SU-DHL-6 (cell line): Measurements from ENCODE around the gene FGF8.

ENCODE experiments used
- H2AFZ ChIP-seq: fragments of 200-600 bp; sonication (generic); 2 replicates; pipeline ENCODE4 v1.6.1; 2014; ENCODE audit warnings: low read depth, mild to moderate bottlenecking, moderate library complexity, mixed read lengths, antibody characterized with exemption, low read length; ENCODE audit not compliant: severe bottlenecking
- H3F3A ChIP-seq: fragments of 200-600 bp; shearing (Covaris generic); 2 replicates; pipeline ENCODE4 v1.6.0; 2016; ENCODE audit warnings: antibody characterized with exemption, mild to moderate bottlenecking; ENCODE audit not compliant: insufficient read depth
- H3K27ac ChIP-seq: fragments of 200-600 bp; sonication (generic); 2 replicates; pipeline ENCODE4 v1.5.1; 2016; ENCODE audit warnings: low read depth, mild to moderate bottlenecking, low read length, moderate library complexity, mixed read lengths
- H3K27me3 ChIP-seq: fragments of 200-600 bp; sonication (generic), shearing (Covaris generic); 2 replicates; pipeline ENCODE4 v1.6.0; 2014; ENCODE audit warnings: mild to moderate bottlenecking, low read length
- H3K36me3 ChIP-seq: fragments of 200-600 bp; sonication (generic); 2 replicates; pipeline ENCODE4 v1.6.1; 2014; ENCODE audit warnings: mild to moderate bottlenecking, low read length, mixed read lengths
- H3K4me2 ChIP-seq: fragments of 300-600, 200-600 bp; shearing (Covaris generic), sonication (generic); 2 replicates; pipeline ENCODE4 v1.6.0; 2014; ENCODE audit warnings: low read length, low read depth, mild to moderate bottlenecking; ENCODE audit not compliant: poor library complexity, severe bottlenecking
- H3K4me3 ChIP-seq: fragments of 200-600 bp; sonication (generic); 2 replicates; pipeline ENCODE4 v1.5.1; 2014; ENCODE audit warnings: antibody characterized with exemption, low read length, mild to moderate bottlenecking, mixed read lengths; ENCODE audit not compliant: insufficient read depth, poor library complexity, severe bottlenecking
- H3K79me2 ChIP-seq: fragments of 200-600 bp; sonication (generic); 2 replicates; pipeline ENCODE4 v1.6.1; 2014; ENCODE audit warnings: mild to moderate bottlenecking, low read length, moderate library complexity; ENCODE audit not compliant: insufficient read depth
- H3K9ac ChIP-seq: fragments of 200-600 bp; sonication (generic); 2 replicates; pipeline ENCODE4 v1.7.0; 2014; ENCODE audit warnings: mild to moderate bottlenecking, low read length
- H3K9me2 ChIP-seq: fragments of 200-600 bp; sonication (generic); replicated peaks from 2 replicates; pipeline ENCODE4 v1.6.1; 2014; ENCODE audit warnings: low read length; ENCODE audit not compliant: insufficient read depth
- H3K9me3 ChIP-seq: fragments of 200-600 bp; sonication (generic); 2 replicates; pipeline ENCODE4 v1.6.1; 2014; ENCODE audit warnings: low read length, mixed read lengths; ENCODE audit not compliant: insufficient read depth
- H4K20me1 ChIP-seq: fragments of 200-600 bp; sonication (generic); 2 replicates; pipeline ENCODE4 v1.6.1; 2014; ENCODE audit warnings: low read depth, mild to moderate bottlenecking, antibody characterized with exemption, low read length, moderate library complexity, mixed read lengths
- EZH2phosphoT487 ChIP-seq: fragments of 200-600 bp; sonication (generic), shearing (Covaris generic); conservative IDR thresholded peaks from 2 replicates; pipeline ENCODE4 v1.6.1; 2018; ENCODE audit warnings: mild to moderate bottlenecking, antibody characterized with exemption, low read length, moderate library complexity, mixed read lengths
- TF ChIP-seq, protein P1 (sequence below): fragments of 200-600 bp; sonication (generic); IDR thresholded peaks from one replicate; pipeline ENCODE4 v1.5.1; 2017; ENCODE audit warnings: antibody characterized with exemption, mild to moderate bottlenecking, low read length, moderate library complexity; ENCODE audit not compliant: insufficient read depth, poor library complexity, severe bottlenecking

FGF8 gene

DNA sequence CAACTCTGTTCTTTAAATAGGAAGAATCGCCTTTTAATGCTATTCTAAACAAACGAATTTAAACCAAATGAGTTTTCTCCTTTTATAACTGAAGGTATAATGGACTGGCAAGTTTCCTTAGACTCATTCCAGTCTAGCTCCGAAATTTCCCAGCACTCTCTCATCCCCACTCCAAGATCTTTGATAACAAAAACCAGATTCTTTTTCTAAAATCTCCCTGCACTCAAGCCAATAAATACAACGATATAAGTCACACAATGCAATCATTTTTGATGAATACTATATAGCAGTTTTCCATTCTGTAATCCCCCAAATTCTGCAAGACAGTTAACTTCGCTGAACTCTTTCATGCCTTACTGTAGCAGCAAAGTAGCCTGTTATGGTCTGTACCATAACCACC, 40.5 kb upstream of the FGF8 start:
- TF ChIP-seq EZH2phosphoT487, result no peak
- TF ChIP-seq, protein P1, sequence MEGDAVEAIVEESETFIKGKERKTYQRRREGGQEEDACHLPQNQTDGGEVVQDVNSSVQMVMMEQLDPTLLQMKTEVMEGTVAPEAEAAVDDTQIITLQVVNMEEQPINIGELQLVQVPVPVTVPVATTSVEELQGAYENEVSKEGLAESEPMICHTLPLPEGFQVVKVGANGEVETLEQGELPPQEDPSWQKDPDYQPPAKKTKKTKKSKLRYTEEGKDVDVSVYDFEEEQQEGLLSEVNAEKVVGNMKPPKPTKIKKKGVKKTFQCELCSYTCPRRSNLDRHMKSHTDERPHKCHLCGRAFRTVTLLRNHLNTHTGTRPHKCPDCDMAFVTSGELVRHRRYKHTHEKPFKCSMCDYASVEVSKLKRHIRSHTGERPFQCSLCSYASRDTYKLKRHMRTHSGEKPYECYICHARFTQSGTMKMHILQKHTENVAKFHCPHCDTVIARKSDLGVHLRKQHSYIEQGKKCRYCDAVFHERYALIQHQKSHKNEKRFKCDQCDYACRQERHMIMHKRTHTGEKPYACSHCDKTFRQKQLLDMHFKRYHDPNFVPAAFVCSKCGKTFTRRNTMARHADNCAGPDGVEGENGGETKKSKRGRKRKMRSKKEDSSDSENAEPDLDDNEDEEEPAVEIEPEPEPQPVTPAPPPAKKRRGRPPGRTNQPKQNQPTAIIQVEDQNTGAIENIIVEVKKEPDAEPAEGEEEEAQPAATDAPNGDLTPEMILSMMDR, result no peak
- Histone ChIP-seq H4K20me1 (peaks cover 32% of the 10 kb centered on the region), H3K9ac (peak overlapping the region; percentile 93), H3F3A (peaks cover 25% of the 10 kb centered on the region), H3K9me3 (no peaks in the 10 kb centered on the region), H3K79me2 (peaks cover 68% of the 10 kb centered on the region), H3K27ac (peak overlapping the region; percentile 44), H3K36me3 (peaks cover 15% of the 10 kb centered on the region; the same call in 1 of the 2 replicates), H2AFZ (no peak overlapping the region), H3K9me2 (no peaks in the 10 kb centered on the region), H3K4me3 (peak overlapping the region; percentile 97), H3K4me2 (peak overlapping the region; percentile 100), H3K27me3 (no peaks in the 10 kb centered on the region)

DNA sequence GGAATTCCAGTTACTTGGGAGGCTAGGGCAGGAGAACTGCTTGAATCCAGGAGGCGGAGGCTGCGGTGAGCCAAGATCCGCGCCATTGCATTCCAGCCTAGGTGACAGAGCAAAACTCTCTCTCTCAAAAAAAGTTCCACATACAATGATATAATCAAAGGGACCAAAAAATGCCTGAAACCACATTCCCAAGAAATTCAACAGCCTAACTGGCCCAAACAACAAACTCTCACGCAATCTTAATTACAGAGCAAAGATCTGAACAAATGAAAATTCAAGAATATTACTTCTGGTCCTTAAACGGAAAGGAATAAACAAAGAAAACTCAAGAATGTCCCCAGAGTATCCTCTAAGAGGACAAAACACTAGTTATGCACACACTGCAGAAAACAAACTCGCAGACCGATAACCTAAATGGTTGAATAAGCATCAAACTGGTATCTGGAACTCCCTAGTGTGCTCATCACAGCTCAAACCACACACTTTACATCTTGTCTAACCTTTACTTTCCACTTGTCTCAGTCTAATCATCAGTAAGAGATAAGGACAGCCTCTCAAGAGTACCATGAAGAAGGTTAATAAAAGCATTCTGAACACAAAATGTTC, 38.7 kb upstream of the FGF8 start:
- Histone ChIP-seq H3K9me2 (no peaks in the 10 kb centered on the region), H4K20me1 (peaks cover 32% of the 10 kb centered on the region), H3K27me3 (no peaks in the 10 kb centered on the region), H3K4me2 (peak overlapping the region; percentile 100), H3K9ac (no peak overlapping the region), H2AFZ (no peak overlapping the region), H3K36me3 (peaks cover 19% of the 10 kb centered on the region), H3K9me3 (no peaks in the 10 kb centered on the region), H3K4me3 (peak overlapping the region; percentile 97), H3K79me2 (peaks cover 79% of the 10 kb centered on the region), H3K27ac (peak overlapping the region; percentile 44), H3F3A (peaks cover 31% of the 10 kb centered on the region)
- TF ChIP-seq, protein P1, result no peak
- TF ChIP-seq EZH2phosphoT487, result no peak

DNA sequence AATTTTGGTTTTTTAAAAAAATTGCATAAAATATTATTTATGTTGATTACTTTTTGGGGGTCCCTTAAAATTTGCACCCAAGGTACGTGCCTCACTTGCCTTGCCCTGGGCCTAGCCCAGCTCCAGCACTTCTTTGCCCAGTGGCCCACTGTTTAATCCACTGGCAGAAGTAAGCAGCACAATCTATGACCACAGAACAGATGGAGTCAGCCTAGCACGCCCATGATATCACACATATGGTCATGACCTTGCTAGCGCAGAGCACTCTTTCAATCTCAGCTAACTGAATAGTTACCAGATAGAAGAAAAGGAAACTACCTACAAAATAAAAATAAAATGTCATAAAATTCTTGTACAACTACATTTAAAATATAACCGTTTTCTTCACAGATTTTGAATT, 36.7 kb upstream of the FGF8 start:
- Histone ChIP-seq H3K79me2 (peaks cover 73% of the 10 kb centered on the region), H3K9me3 (no peaks in the 10 kb centered on the region), H4K20me1 (peaks cover 32% of the 10 kb centered on the region), H3K36me3 (peaks cover 32% of the 10 kb centered on the region), H3F3A (peaks cover 31% of the 10 kb centered on the region), H3K9ac (no peak overlapping the region), H3K27ac (no peak overlapping the region), H3K4me2 (no peak overlapping the region), H2AFZ (no peak overlapping the region), H3K9me2 (no peaks in the 10 kb centered on the region), H3K4me3 (no peak overlapping the region), H3K27me3 (no peaks in the 10 kb centered on the region)
- TF ChIP-seq, protein P1, result no peak
- TF ChIP-seq EZH2phosphoT487, result no peak
